ENCODE measurements around the gene FBXL4.

Gene FBXL4

GRCh38 chr6:98970469-98970868 lies 22.7 kb upstream of the FBXL4 start:
- TF ChIP-seq, protein P1, sequence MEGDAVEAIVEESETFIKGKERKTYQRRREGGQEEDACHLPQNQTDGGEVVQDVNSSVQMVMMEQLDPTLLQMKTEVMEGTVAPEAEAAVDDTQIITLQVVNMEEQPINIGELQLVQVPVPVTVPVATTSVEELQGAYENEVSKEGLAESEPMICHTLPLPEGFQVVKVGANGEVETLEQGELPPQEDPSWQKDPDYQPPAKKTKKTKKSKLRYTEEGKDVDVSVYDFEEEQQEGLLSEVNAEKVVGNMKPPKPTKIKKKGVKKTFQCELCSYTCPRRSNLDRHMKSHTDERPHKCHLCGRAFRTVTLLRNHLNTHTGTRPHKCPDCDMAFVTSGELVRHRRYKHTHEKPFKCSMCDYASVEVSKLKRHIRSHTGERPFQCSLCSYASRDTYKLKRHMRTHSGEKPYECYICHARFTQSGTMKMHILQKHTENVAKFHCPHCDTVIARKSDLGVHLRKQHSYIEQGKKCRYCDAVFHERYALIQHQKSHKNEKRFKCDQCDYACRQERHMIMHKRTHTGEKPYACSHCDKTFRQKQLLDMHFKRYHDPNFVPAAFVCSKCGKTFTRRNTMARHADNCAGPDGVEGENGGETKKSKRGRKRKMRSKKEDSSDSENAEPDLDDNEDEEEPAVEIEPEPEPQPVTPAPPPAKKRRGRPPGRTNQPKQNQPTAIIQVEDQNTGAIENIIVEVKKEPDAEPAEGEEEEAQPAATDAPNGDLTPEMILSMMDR (IDR thresholded peaks at IDR 0.05; ENCODE audit: insufficient read depth, missing control alignments) = no peak
- no peak for FAIRE-seq
- DNase-seq (ENCODE audit: insufficient read length, low spot score) = no peak

GRCh38 chr6:98967616-98968015 lies 19.9 kb upstream of the FBXL4 start:
- TF ChIP-seq, protein P1 (IDR thresholded peaks at IDR 0.05; ENCODE audit: insufficient read depth, missing control alignments) = no peak
- DNase-seq (ENCODE audit: insufficient read length, low spot score) = no peak
- FAIRE-seq = no peak

DNA sequence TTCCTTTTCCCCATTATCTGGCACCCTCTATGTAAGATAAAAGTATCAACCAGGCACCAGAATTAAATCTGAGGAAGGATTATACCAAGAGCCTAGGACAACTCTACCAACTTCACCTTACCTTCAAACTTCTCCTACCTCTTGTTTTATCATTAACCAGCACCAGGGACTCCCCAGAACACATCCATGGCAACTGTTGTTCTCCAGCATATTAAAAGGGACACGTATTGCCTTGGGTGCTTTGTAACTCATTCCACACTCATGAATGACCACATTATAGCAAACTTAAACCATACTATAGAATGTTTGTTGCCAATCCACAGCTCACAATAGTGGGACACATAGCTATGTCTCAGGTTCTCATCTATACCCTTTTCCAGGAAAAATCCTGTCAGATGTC lies 11.9 kb upstream of the FBXL4 start:
- FAIRE-seq (no peak), DNase-seq (ENCODE audit: insufficient read length, low spot score) (no peak)
- TF ChIP-seq, protein P1 (IDR thresholded peaks at IDR 0.05; ENCODE audit: insufficient read depth, missing control alignments) = no peak

GRCh38 chr6:98958776-98959175 lies 11.0 kb upstream of the FBXL4 start:
- TF ChIP-seq, protein P1 (IDR thresholded peaks at IDR 0.05; ENCODE audit: insufficient read depth, missing control alignments) = no peak
- DNase-seq (ENCODE audit: insufficient read length, low spot score) (no peak), FAIRE-seq (no peak)

DNA sequence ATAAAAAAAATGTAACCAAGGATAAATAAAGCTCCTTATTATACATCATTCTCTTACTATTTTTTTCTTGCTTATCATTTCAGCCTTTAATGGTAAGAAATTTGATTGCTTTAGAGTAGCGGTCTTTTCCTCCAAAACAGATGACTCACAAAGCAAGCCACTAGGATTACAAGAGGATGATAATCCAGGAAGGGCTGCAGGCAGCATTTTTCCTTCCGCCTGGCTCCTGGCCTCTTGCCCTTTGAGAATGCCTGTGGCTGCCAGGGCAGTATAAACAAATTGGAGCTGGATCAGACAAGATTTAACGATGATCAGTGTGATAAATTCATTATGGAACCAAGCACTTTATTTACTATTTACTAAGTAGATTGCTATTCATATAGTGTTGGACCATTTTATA lies 9.7 kb upstream of the FBXL4 start:
- no peak for FAIRE-seq
- TF ChIP-seq, protein P1 (IDR thresholded peaks at IDR 0.05; ENCODE audit: insufficient read depth, missing control alignments) = no peak
- DNase-seq (ENCODE audit: insufficient read length, low spot score) = no peak

GRCh38 chr6:98949589-98949988 lies 1.8 kb upstream of the FBXL4 start:
- no peak for FAIRE-seq
- DNase-seq (ENCODE audit: insufficient read length, low spot score) = no peak
- TF ChIP-seq, protein P1 (IDR thresholded peaks at IDR 0.05; ENCODE audit: insufficient read depth, missing control alignments) = no peak

- DNase-seq (ENCODE audit: insufficient read length, low spot score) = no peak
- FAIRE-seq = no peak
- TF ChIP-seq, protein P1 (IDR thresholded peaks at IDR 0.05; ENCODE audit: insufficient read depth, missing control alignments) = no peak
These were observed 801 bp downstream of the FBXL4 start for GRCh38 chr6:98946879-98947410.

All from D721Med (cell line).